HG03558 (cell line): Measurements from ENCODE around the gene BRME1.

Source experiments
- ATAC-seq: cut with Tn5 transposase; IDR thresholded peaks from one replicate; pipeline ENCODE4 v1.9.1; 2021; ENCODE audit warnings: moderate number of reproducible peaks; ENCODE audit not compliant: unreplicated experiment; ENCODE audit errors: extremely low read depth

BRME1 gene

DNA sequence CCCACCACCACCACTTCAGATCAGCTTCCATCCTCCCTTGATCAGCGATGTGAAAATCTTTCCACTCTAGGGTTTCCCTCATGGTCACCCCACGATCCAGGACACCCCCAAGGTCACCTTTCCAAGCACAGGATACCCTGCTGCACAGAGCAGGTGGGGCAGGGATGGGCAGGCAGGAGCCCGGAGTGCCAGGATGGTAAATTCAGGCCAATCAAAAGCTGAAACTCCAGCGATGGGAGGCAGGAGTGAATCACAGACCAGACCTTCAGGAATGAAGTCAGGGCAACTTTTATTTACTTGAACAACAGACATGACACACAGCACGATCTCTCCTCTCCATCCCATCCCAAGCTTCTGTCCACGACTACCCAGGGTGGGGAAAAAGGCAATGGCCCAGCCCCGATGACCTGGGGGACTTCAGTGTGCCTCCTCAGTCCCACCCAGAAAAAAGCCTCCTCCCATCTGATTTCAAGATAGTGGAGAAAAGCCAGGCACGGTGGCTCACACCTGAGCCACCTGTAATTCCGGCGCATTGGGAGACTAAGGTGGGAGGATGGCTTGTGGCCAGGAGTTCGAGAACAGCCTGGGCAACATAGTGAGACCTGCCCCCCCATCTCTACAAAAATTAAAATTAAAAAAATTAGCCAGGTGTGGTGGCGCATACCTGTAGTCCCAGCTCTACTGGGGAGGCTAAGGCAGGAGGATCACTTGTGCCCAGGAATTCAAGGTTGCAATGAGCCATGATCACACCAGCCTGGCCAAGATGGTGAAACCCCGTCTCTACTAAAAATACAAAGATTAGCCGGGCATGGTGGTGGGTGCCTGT lies 71.5 kb downstream of the BRME1 start:
- ATAC-seq = no peak

DNA sequence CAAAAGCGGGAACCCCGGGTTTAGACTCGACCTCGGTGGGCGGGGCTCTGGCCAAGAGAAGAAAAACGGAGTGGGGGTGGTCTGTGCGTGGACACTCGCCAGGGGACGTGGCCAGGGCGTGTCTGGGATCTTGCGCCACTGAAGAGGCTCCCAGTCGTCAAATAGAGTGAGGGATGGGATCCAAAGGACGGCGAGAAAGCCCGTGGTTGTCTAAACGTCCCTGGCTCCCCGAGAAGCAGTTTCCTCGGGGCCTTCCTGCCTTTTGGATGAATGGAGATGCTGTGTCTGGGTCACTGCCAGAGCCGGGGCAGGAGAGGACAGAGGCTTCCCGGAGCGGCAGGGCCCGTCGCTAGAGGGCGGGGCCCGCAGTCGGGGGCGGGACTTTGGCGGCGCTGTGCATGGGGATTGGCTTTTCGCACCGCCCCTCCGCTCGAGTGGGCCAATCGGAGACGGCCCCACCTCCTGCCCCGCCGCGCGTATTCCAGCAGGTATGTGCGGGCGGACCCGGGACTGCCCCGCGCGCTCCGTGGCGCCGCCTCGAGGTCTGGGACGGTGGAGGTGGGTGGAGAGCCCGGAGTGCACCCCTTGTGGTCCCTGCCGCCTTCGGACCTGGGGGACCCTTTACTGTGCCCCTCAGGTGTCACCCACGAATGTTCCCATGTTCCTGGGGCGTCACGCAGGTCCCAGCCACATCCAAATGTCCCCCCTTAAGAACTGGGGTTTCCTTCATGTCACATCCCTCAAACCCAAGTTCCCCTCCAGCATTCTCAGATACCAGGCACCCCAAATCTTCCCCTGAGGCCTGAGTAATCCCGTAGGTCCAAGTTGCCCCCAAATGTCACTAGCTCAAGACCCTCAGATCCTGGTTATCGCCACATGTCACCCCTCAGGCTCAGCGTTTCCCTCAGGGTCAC lies 72.3 kb downstream of the BRME1 start:
- ATAC-seq = no peak
